Epithelial cell of prostate (primary cell): ENCODE data around the gene ANKRD31.
A peak's percentile ranks its signal among the peaks of the same experiment; 100 is the strongest.
"Not testable (repeated sequence)": the region's sequence is repeated elsewhere in the genome, so short reads cannot be mapped to it uniquely, and the experiment has no call there.

ENCODE experiments used
- DNase-seq: peaks from one replicate; pipeline ENCODE4 v3.0.0-alpha.2; 2011; ENCODE audit warnings: low read depth, low spot score
- H3K27ac ChIP-seq: fragments of 450-650 bp; 2 replicates; pipeline ENCODE4 v1.5.1; 2017; ENCODE audit warnings: mild to moderate bottlenecking

The ANKRD31 gene

GRCh38 chr5:75156585-75156984 is 80.1 kb downstream of the ANKRD31 start:
- DNase-seq: no peak
- H3K27ac ChIP-seq: no peak overlapping the region

DNA sequence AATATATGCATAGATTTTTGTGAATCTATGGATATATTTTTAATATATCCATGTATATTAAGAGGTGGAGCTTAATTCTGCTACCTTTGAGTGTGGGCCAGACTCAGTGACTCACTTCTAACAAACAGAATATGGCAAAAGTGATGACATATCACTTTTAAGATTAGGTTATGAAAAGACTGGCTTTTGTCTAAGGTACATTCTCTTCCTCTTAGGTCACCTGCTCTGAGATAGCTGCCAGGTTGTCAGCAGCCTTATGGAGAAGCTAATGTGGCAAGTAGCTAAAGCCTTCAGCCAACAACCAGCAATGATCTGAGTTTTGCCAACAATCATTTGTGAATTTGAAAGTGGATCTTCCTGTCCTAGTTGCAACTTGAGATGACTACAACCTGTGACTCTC is 83.8 kb downstream of the ANKRD31 start:
- DNase-seq: peak; percentile 50
- H3K27ac ChIP-seq: no peak overlapping the region

DNA sequence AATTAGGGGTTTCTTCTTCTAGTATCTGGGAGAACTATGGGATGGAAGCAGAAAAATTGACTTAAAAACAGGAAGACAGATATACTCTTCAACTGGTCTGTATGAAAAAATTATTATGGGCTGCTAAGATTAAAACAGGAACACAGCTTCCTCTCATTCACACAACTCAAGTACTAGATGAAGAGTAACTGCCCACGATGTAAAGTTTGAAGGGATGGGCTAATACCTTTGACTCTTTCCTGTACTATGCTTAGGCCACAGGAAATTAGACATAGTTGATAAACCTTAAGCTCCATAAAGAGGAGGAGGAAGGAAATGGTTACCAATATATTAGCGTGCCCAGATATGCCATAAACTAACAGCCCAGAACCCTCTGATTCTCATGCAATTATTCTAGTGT is 88.6 kb downstream of the ANKRD31 start:
- H3K27ac ChIP-seq: no peak overlapping the region
- no peak for DNase-seq

- H3K27ac ChIP-seq: no peak overlapping the region
Observed at GRCh38 chr5:75142566-75143136, 94.0 kb downstream of the ANKRD31 start.

GRCh38 chr5:75140277-75140676 is 96.4 kb downstream of the ANKRD31 start:
- DNase-seq: no peak
- H3K27ac ChIP-seq: no peak overlapping the region

More at GRCh38 chr5:75142566-75143136, 94.0 kb downstream of the ANKRD31 start:
- no peak for DNase-seq

GRCh38 chr5:75138689-75139088 is 98.0 kb downstream of the ANKRD31 start:
- no peak for DNase-seq
- H3K27ac ChIP-seq: no peak overlapping the region

DNA sequence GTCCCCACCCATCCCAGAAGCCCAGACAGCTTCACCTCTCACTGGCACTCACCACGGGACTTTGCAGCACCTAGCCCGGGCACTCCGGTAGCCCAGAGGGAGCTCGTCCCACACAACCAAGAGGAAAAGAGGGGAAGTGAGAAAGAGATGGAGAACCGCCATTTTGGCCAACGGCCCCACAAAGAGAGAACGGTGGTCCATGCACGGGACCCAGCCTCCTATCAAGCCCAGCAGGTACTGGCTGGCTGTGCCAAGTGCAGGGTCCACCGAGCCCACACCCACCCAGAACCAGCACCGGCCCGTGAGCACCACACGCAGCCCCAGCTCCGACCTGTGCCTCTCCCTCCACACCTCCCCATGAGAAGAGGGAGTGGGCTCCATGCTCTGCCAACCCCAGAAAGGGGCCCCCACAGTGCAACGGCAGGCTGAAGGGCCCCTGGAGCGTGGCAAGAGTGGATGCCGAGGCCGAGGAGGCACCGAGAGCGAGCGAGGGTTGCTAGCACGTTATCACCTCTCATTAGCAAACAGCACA is 105.8 kb downstream of the ANKRD31 start:
- no peak overlapping the region for H3K27ac ChIP-seq
- no peak for DNase-seq

DNA sequence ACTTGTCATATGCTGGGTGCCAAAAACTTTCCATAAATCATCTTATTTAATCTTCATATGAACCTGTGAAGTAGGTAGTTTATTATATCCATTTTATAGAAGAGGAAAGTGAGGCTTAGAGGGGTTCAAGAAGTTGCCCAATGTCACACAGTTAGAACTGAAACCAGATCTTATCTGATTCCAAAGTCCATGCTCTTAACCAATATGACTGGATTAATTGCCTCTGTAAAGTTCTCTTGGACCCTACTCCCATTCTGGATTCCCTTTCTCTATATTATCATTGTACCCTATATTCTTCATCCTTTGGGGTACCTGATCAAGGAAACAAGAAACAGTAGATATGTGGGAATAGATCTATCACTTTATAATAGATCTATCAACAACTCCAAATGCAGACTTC is 119.8 kb downstream of the ANKRD31 start:
- no peak for DNase-seq
- H3K27ac ChIP-seq: no peak overlapping the region

DNA sequence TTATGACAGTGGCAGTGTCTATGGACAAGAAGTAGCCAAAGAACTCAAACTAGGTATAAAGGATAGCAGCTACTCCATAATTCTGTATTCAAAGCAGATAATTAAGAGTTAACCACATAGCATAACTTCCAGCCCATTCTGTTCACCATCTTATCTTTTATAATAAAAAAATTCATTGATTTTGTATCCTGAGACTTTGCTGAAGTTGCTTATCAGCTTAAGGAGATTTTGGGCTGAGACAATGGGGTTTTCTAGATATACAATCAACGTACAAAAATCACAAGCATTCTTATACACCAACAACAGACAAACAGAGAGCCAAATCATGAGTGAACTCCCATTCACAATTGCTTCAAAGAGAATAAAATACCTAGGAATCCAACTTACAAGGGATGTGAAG is 122.4 kb downstream of the ANKRD31 start:
- DNase-seq, H3K27ac ChIP-seq: not testable (repeated sequence)

- peak overlapping the region; percentile 71 for H3K27ac ChIP-seq
- DNase-seq: peak; percentile 36
Observed at GRCh38 chr5:75113354-75114113, 123.1 kb downstream of the ANKRD31 start.

DNA sequence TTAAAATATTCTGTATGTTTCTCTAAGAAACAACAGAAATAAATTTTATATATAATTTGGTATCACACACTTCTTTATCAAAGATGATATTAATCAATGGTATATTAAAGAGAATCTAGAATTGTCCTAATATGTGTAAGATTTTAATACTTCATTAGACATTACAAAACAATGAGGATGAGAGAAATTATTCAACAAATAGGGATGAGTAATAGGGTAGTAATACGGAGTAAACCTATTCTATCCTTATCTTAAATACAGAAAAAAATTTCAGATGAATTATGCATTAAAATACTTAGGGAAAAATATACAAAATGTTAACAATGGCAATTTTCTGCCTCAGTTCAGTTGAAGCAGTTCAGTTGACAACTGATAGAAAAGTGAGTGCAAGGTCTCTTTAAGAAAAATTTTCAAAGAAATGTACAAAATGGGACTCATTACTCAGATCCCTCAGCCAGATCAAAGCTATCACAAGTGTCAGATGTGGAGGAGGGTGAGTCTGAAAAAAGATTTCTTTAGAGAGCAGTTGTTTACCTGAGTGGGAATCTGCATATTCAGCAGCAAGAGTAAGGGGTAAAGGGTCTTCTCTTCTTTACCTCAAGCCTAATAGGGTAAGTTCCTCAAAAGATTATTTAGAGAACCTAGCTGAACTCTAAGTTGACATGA is 127.6 kb downstream of the ANKRD31 start:
- no peak overlapping the region for H3K27ac ChIP-seq
- DNase-seq: no peak

DNA sequence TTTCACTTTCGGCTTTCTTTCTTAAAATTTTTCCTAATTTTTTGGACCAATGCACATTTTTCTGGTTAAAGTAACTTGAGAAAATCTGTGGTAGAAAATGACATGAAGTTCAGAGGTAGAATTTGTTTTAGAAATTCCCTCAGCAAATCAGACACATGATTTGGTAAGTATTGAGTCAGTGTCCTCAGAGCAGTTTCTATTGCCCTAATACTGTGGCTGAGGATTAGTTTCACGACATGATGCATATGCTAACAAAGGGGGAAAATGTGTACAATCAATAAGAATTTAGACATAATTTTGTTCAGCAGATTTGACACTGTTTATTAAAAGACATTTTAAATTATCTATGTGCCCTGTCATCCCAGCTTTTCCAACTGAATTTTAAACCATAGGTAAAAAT is 128.2 kb downstream of the ANKRD31 start:
- no peak overlapping the region for H3K27ac ChIP-seq
- DNase-seq: no peak

GRCh38 chr5:75095956-75096355 is 140.7 kb downstream of the ANKRD31 start:
- not testable (repeated sequence) for DNase-seq
- peak overlapping the region; percentile 74 for H3K27ac ChIP-seq

DNA sequence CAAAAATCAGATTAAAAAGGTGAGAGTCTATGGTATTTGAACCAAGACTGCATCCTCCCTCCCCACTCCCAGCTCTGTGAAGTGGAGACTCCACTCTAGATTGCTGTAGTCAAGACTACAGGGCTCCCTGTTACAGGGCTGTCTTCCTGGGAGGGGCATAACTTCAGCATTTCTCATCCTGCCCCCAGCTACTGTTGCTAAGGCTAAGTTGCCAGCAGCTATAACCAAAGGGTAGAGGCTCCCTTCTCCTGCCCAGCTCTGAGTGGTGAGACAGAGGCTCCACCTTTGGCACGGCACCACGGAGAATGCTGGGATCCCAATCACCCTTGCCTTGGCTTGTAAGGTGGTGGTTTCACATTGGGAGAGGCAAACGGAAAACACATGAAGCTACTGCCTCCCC is 145.1 kb downstream of the ANKRD31 start:
- H3K27ac ChIP-seq: peak overlapping the region; percentile 71
- peak; percentile 58 for DNase-seq

DNA sequence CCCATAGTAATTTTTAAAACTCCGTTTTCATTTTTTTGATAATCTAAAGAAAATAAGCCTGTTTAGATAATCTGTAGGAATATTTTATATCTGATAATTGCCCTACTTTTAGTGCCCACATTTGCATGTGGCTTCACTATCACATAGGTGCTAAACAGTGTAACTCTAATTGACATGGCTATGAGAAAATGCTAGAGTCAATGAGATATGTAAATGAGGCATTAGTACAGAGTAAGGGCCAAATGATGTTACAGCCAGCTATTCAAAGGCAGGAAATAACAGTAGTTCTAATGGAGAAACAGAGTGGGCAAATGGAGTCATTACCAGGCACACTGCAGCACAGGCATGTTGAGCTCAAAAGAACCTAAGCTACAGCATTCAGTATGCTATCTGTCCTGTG is 147.0 kb downstream of the ANKRD31 start:
- DNase-seq: no peak
- peak overlapping the region; percentile 31 for H3K27ac ChIP-seq

DNA sequence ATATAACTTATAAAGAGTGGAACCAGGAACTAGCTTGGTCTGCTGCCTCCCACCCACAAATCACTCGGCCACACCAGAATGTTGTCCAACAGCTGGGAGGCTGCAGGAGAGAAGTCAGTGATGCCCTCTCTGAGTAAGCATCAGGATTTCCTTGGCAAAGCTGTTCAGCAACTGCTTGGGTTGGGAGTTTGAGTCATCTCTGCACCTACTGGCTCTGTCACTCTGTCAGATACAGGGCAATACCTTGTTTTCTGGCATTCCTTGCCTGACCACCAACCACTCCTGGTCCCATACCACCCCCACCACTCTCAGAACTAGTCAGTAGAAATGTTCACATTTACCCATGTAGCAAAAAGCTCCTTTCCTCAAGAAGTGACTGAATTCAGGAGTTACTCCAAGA is 147.5 kb downstream of the ANKRD31 start:
- DNase-seq: peak; percentile 60
- H3K27ac ChIP-seq: peak overlapping the region; percentile 31

GRCh38 chr5:75088648-75089047 is 148.0 kb downstream of the ANKRD31 start:
- no peak for DNase-seq
- H3K27ac ChIP-seq: peak overlapping the region; percentile 31

DNA sequence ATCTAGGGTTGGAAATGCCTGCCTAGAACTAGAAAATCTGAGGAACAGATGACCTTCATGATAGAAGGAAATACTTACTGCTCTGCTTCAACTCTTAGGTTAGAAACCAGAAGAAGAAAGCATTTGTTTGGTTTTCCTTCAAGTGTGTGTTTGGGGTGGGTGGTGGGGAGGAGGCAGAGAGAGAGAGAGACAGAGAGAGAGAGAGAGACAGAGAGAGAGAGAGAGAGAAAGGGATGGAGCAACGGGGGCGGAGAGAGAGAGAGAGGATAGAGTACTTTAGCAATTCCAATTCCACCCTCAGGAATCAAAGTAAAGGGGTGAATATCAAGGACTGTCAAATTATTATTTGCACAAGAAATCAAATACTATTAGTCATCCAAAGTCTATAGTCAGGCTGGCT is 155.2 kb downstream of the ANKRD31 start:
- DNase-seq: no peak
- no peak overlapping the region for H3K27ac ChIP-seq

DNA sequence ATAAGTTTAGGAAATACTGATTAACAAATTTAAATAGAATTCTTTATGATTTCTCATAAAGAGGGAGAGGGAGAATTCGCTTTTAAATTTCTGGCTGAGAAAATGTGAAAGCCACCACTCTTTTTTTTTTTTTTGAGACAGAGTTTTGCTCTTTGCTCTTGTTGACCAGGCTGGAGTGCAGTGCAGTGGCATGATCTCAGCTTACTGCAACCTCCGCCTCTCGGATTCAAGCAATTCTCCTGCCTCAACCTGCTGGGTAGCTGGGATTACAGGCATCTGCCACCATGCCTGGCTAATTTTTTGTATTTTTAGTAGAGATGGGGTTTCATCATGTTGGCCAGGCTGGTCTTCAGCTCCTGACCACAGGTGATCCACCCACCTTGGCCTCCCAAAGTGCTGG is 157.3 kb downstream of the ANKRD31 start:
- not testable (repeated sequence) for H3K27ac ChIP-seq, DNase-seq

DNA sequence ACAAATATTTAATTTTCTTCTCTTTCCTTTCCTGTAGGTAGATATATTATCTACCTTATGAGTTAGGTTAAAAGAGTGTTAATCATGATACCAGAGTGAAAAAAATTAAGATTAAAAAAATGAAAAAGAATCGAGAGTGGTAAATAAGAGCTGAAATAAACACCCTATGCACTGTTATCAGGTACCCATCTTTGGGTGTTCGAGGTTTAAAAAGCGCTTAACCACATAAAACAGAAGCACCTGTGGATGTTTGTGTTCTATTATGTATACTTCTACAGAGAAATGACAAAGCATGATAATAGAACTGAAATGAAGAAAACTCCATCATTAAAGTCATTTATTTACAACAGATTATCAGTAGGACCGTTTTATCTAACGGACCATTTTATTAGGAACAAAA is 158.7 kb downstream of the ANKRD31 start:
- no peak overlapping the region for H3K27ac ChIP-seq
- DNase-seq: no peak

DNA sequence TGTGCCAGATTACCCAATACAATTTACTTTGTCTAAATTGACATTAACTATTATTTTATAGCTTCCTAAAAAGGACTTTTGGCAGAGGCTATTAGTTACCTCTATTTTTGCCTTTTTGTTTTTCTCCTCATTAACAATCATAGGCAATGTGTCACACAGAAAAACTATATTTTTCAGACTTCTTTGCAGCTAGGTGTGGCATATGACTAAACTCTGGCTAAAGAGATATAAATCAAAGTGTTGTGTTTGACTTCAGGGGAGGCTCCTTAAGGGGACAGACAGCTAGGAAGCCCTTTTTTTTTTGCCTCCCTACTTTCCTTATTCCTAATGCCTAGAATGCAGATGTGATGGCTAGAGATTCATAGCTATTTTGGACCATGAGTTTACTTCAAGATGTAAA is 164.6 kb downstream of the ANKRD31 start:
- DNase-seq: no peak
- H3K27ac ChIP-seq: no peak overlapping the region
